Fibroblast of pulmonary artery (primary cell): ENCODE results near the gene NTM.

Experiments
- DNase-seq: peaks from one replicate; pipeline ENCODE4 v3.0.0-alpha.2; 2010; ENCODE audit warnings: low read depth
- H3K4me3 ChIP-seq: replicated peaks from 2 replicates; pipeline ENCODE4 v1.5.1; 2011; ENCODE audit warnings: low read depth, mild to moderate bottlenecking, control low read depth, low read length, moderate library complexity
- CTCF ChIP-seq: IDR thresholded peaks from 2 replicates; pipeline ENCODE4 v1.5.1; 2011; ENCODE audit warnings: mild to moderate bottlenecking, control low read depth, low read length, inconsistent platforms; ENCODE audit errors: missing control alignments

The NTM gene

GRCh38 chr11:131965504-131965903, 595.1 kb downstream of the NTM start:
- no peak for TF ChIP-seq CTCF
- DNase-seq: no peak
- H3K4me3 ChIP-seq: no peak overlapping the region

GRCh38 chr11:131966667-131967066, 596.3 kb downstream of the NTM start:
- no peak overlapping the region for H3K4me3 ChIP-seq
- no peak for DNase-seq
- no peak for TF ChIP-seq CTCF

- TF ChIP-seq CTCF: no peak
- DNase-seq: no peak
- no peak overlapping the region for H3K4me3 ChIP-seq
Observed at GRCh38 chr11:131969261-131969660, 598.8 kb downstream of the NTM start.

- TF ChIP-seq CTCF: no peak
- H3K4me3 ChIP-seq: no peak overlapping the region
- DNase-seq: no peak
Observed at GRCh38 chr11:131973061-131973460, 602.6 kb downstream of the NTM start.

GRCh38 chr11:131975619-131976018, 605.2 kb downstream of the NTM start:
- DNase-seq: no peak
- TF ChIP-seq CTCF: no peak
- H3K4me3 ChIP-seq: no peak overlapping the region

GRCh38 chr11:131976021-131976420, 605.6 kb downstream of the NTM start:
- no peak for DNase-seq
- TF ChIP-seq CTCF: no peak
- H3K4me3 ChIP-seq: no peak overlapping the region

- no peak for TF ChIP-seq CTCF
- peak; percentile 23 for DNase-seq
- no peak overlapping the region for H3K4me3 ChIP-seq
Observed at GRCh38 chr11:131977231-131977630, 606.8 kb downstream of the NTM start.
